Gastroesophageal sphincter (tissue), 4 donors: ENCODE data around the gene PDZRN4. TPM values are rescaled to one million over a fixed set of nuclear protein-coding genes. Genes with fewer than 3 reads are reported as not detected.

Experiments used
- ATAC-seq: fragments of 150-250 bp; one replicate; pipeline ENCODE4 v1.9.1; 2016; ENCODE audit warnings: mild to moderate bottlenecking, moderate library complexity
- H3K27ac ChIP-seq, 4 donors: fragments of 200-600 bp; sonication (generic) in 3 of 4; 1 replicate in 3 of 4; 2 replicates in 1 of 4; pipeline ENCODE4 v1.5.1; 2016 to 2019
- H3K27me3 ChIP-seq: fragments of 200-600 bp; sonication (generic); one replicate; pipeline ENCODE4 v1.5.1; 2019
- H3K36me3 ChIP-seq, 2 donors: fragments of 200-600 bp; sonication (generic); one replicate each; pipeline ENCODE4 v1.5.1; 2019; ENCODE audit warnings: control low read depth in 1 of 2
- H3K4me1 ChIP-seq, 3 donors: fragments of 200-600 bp; sonication (generic); 1 replicate in 2 of 3; 2 replicates in 1 of 3; pipeline ENCODE4 v1.5.1; 2016 to 2019; ENCODE audit warnings: control low read depth in 2 of 3
- H3K4me3 ChIP-seq, 2 donors: fragments of 200-600 bp; sonication (generic); one replicate each; pipeline ENCODE4 v1.5.1; 2019; ENCODE audit warnings: mild to moderate bottlenecking in 1 of 2, moderate library complexity in 1 of 2
- H3K9me3 ChIP-seq, 3 donors: fragments of 200-600 bp; sonication (generic); one replicate each; pipeline ENCODE4 v1.5.1; 2017 to 2019; ENCODE audit warnings: control low read depth in 2 of 3
- CTCF ChIP-seq, 4 experiments: fragments of 200-600 bp in 2 of 4; fragments of 450-650 bp in 2 of 4; sonication (generic) in 1 of 4; IDR thresholded peaks; one replicate each; pipeline ENCODE4 v1.5.1; 2017 to 2019; ENCODE audit warnings: antibody characterized with exemption in 4 of 4, mild to moderate bottlenecking in 2 of 4, moderate library complexity in 2 of 4
- EP300 ChIP-seq: sonication (generic); formaldehyde crosslinking; IDR thresholded peaks from one replicate; pipeline ENCODE4 v1.6.1; 2017; ENCODE audit warnings: antibody characterized with exemption, mild to moderate bottlenecking
- POLR2A ChIP-seq, 2 donors: fragments of 450-650 bp; IDR thresholded peaks; one replicate each; pipeline ENCODE4 v1.6.1; 2017; ENCODE audit warnings: antibody characterized with exemption in 2 of 2, mild to moderate bottlenecking in 2 of 2, moderate library complexity in 1 of 2
- POLR2AphosphoS5 ChIP-seq: sonication (generic); formaldehyde crosslinking; IDR thresholded peaks from one replicate; pipeline ENCODE4 v1.6.1; 2017; ENCODE audit warnings: antibody characterized with exemption
- WGBS, 2 donors: methylation state at CpG; one replicate each; pipeline ENCODE4 v1.1.5; 2018; ENCODE audit warnings: low coverage in 1 of 2; 5-methylcytosine and 5-hydroxymethylcytosine counted together
- total RNA-seq, 4 donors: library from RNA; depleted of rRNA; stranded (reverse); fragments of >200 nt; gene quantifications; one replicate each; pipeline ENCODE4 v1.1.0, GENCODE V29; 2016

Gene PDZRN4
- total RNA-seq, 4 donors from 2014 or later = 32.0 to 87.8 (median 50.8) TPM

- no peak overlapping the region for H3K27ac ChIP-seq
- no peaks in the 10 kb centered on the region for H3K36me3 ChIP-seq
- ATAC-seq = no peak
- 86 to 95% methylated on average over 4 of the region's 4 CpGs for WGBS, 2 donors
- H3K4me3 ChIP-seq = no peak overlapping the region
- H3K4me1 ChIP-seq = no peaks in the 10 kb centered on the region
- TF ChIP-seq EP300 (no peak), POLR2A (IDR thresholded peaks at IDR 0.05) (no peak), POLR2AphosphoS5 (no peak), CTCF (IDR thresholded peaks at IDR 0.05) (no peak)
- H3K27me3 ChIP-seq = no peaks in the 10 kb centered on the region
- H3K9me3 ChIP-seq = no peaks in the 10 kb centered on the region
Measured at GRCh38 chr12:41596190-41596589, 408.1 kb downstream of the PDZRN4 start.

- H3K9me3 ChIP-seq = no peaks in the 10 kb centered on the region
- WGBS, 2 donors = 69 to 75% methylated on average over 2 to 3 of the region's 3 CpGs
- TF ChIP-seq CTCF (IDR thresholded peaks at IDR 0.05) = no peak
- no peak for TF ChIP-seq EP300
- no peak for TF ChIP-seq POLR2AphosphoS5
- no peak for TF ChIP-seq POLR2A (IDR thresholded peaks at IDR 0.05)
- H3K4me3 ChIP-seq = no peak overlapping the region
- H3K36me3 ChIP-seq = no peaks in the 10 kb centered on the region
- H3K27ac ChIP-seq = no peak overlapping the region
- no peak for ATAC-seq
- no peaks in the 10 kb centered on the region for H3K27me3 ChIP-seq
- H3K4me1 ChIP-seq = no peaks in the 10 kb centered on the region
Measured at GRCh38 chr12:41604830-41605229, 416.7 kb downstream of the PDZRN4 start.

- H3K4me3 ChIP-seq = no peak overlapping the region
- H3K4me1 ChIP-seq = no peaks in the 10 kb centered on the region
- 74 to 77% methylated on average over 10 to 12 of the region's 16 CpGs for WGBS, 2 donors
- H3K9me3 ChIP-seq = no peaks in the 10 kb centered on the region
- no peak for TF ChIP-seq EP300
- TF ChIP-seq CTCF (IDR thresholded peaks at IDR 0.05) = no peak
- TF ChIP-seq POLR2AphosphoS5 = no peak
- TF ChIP-seq POLR2A (IDR thresholded peaks at IDR 0.05) = no peak
- H3K27me3 ChIP-seq = no peaks in the 10 kb centered on the region
- H3K36me3 ChIP-seq = no peaks in the 10 kb centered on the region
- no peak overlapping the region for H3K27ac ChIP-seq
- no peak for ATAC-seq
Measured at GRCh38 chr12:41605545-41606305, 417.6 kb downstream of the PDZRN4 start.

- ATAC-seq = no peak
- H3K4me1 ChIP-seq = no peaks in the 10 kb centered on the region
- TF ChIP-seq CTCF (IDR thresholded peaks at IDR 0.05) = no peak
- TF ChIP-seq POLR2A (IDR thresholded peaks at IDR 0.05) = no peak
- TF ChIP-seq POLR2AphosphoS5 = no peak
- TF ChIP-seq EP300 = no peak
- H3K27ac ChIP-seq = no peak overlapping the region
- no peak overlapping the region for H3K4me3 ChIP-seq
- no peaks in the 10 kb centered on the region for H3K27me3 ChIP-seq
- no peaks in the 10 kb centered on the region for H3K9me3 ChIP-seq
- WGBS, 2 donors = 76 to 84% methylated on average over 6 to 8 of the region's 8 CpGs
- no peaks in the 10 kb centered on the region for H3K36me3 ChIP-seq
Measured at GRCh38 chr12:41606468-41607445, 418.6 kb downstream of the PDZRN4 start.
